Heart right ventricle (tissue), 16 donors: ENCODE measurements around the gene PSMA3. TPM values are rescaled to one million over a fixed set of nuclear protein-coding genes. Genes with fewer than 3 reads are reported as not detected.

Experiments
- ATAC-seq, 8 donors: fragments of 200-7000 bp; cut with Tn5 transposase; one replicate each; pipeline ENCODE4 v1.9.1; 2020; ENCODE audit warnings: mild to moderate bottlenecking in 8 of 8, moderate library complexity in 8 of 8, moderate number of reproducible peaks in 1 of 8
- DNase-seq, 2 donors: peaks; one replicate each; pipeline ENCODE4 v3.0.0-alpha.2; 2020
- H3K27ac ChIP-seq, 10 donors: fragments of 200-600 bp; sonication (generic) in 2 of 10; one replicate each; pipeline versions ENCODE4 v1.5.0 to v1.8.0; 2020 to 2022; ENCODE audit warnings: mild to moderate bottlenecking in 3 of 10
- H3K27me3 ChIP-seq, 7 donors: fragments of 200-600 bp; one replicate each; pipeline ENCODE4 v1.8.0; 2021 to 2022; ENCODE audit warnings: mild to moderate bottlenecking in 2 of 7
- H3K36me3 ChIP-seq, 9 donors: fragments of 200-600 bp; sonication (generic) in 1 of 9; one replicate each; pipeline versions ENCODE4 v1.5.0 to v1.8.0; 2020 to 2022; ENCODE audit warnings: mild to moderate bottlenecking in 2 of 9
- H3K4me1 ChIP-seq, 9 donors: fragments of 200-600 bp; sonication (generic) in 1 of 9; one replicate each; pipeline versions ENCODE4 v1.5.0 to v1.8.0; 2020 to 2022; ENCODE audit warnings: mild to moderate bottlenecking in 4 of 9
- H3K4me3 ChIP-seq, 10 donors: fragments of 200-600 bp; sonication (generic) in 2 of 10; one replicate each; pipeline versions ENCODE4 v1.5.0 to v1.8.0; 2020 to 2022; ENCODE audit warnings: mild to moderate bottlenecking in 7 of 10, moderate library complexity in 2 of 10
- H3K9me3 ChIP-seq, 11 donors: fragments of 200-600 bp in 10 of 11; sonication (generic) in 2 of 11; one replicate each; pipeline versions ENCODE4 v1.5.0 to v1.8.0; 2013 to 2022; ENCODE audit warnings: mild to moderate bottlenecking in 2 of 11, control low read depth in 1 of 11, moderate library complexity in 1 of 11
- CTCF ChIP-seq, 9 donors: fragments of 200-600 bp; sonication (generic) in 2 of 9; IDR thresholded peaks; one replicate each; pipeline versions ENCODE4 v1.5.0 to v1.8.0; 2021 to 2022; ENCODE audit warnings: antibody characterized with exemption in 9 of 9, mild to moderate bottlenecking in 5 of 9, moderate library complexity in 1 of 9
- WGBS, 2 donors: extraction: QIAGEN DNeasy Blood & Tissue Kit; methylation state at CpG; one replicate each; pipeline ENCODE4 v1.1.7; 2013; ENCODE audit warnings: inconsistent platforms in 1 of 2; 5-methylcytosine and 5-hydroxymethylcytosine counted together
- intact Hi-C, 10 donors: fragments of 100-400 bp; cut with DNase I; formaldehyde crosslinking; loops; one replicate each; pipeline versions ENCODE4 v1.11.1 to v1.14.2; 2022
- polyA plus RNA-seq, 2 donors: library from polyadenylated mRNA; stranded (reverse); fragments of 200-250 nt; gene quantifications; one replicate each; pipeline ENCODE4 v1.2.3, GENCODE V29; 2013
- total RNA-seq, 10 donors: library from RNA; stranded (reverse); fragmentation: NEBNext Ultra II Directional in 3 of 10; extraction: Animal tissue kit (Norgen Biotek cat#: 25700) in 3 of 10; gene quantifications; one replicate each; pipeline versions ENCODE4 v1.2.1 to v1.2.4, GENCODE V29; 2021 to 2023
- donor health status: Arrhythmogenic right ventricular cardiomyopathy.
- donor health status: ischemic (EF 13 %, LVEDD 7.1; RV severe dilation, severe dysfunction).
- donor health status: healthy with polysubstance abuse.
- donor health status: DM: no; HTN: yes; CAD: no.
- donor health status: DM: no; HTN: no; CAD: no.
- donor health status: ischemic (EF 25% LVEDD 6.9; RV normal size, moderate dysfunction).
- donor health status: ischemic (EF 25% LVEDD 5.7; RV mildly dilated, moderate dysfunction).
- donor health status: healthy.
- donor health status: DM: yes; HTN: yes; CAD: no.
- donor health status: Ischemic cardiomyopathy.
- donor health status: ischemic (EF 35%, LVEDD 5.7; RV mildly dilated, moderate dysfunction).
- donor health status: nonischemic (EF 11% LVEDD 7.7; RV severe dilation, severe dysfunction).
- donor health status: DM: yes; HTN: yes; CAD: no.
- donor health status: PGD.
- donor health status: ischemic (EF 29% LVEDD 5.4; RV normal size, mild dysfunction).
- donor health status: nonischemic (EF 23%, LVEDD 6.1; RV moderate dilation, normal function).

PSMA3 gene
- total and polyA plus RNA-seq, 12 donors, result 122 to 235 (median 156) TPM

GRCh38 chr14:58283730-58284129 is 39.1 kb downstream of the PSMA3 start:
- TF ChIP-seq CTCF (IDR thresholded peaks at IDR 0.05), result no peak
- no peaks in the 10 kb centered on the region for H3K27me3 ChIP-seq
- no peak overlapping the region for H3K4me3 ChIP-seq
- DNase-seq (no peak), ATAC-seq (no peak)
- H3K9me3 ChIP-seq, result no peaks in the 10 kb centered on the region
- intact Hi-C loops, result no loop called here
- peaks cover 0 to 86% (median 42%) of the 10 kb centered on the region in 9 donors for H3K36me3 ChIP-seq
- peaks cover 0 to 66% (median 46%) of the 10 kb centered on the region in 9 donors for H3K4me1 ChIP-seq
- peak overlapping the region in 2 of 10 donors; percentile 78 to 80 for H3K27ac ChIP-seq

- Histone ChIP-seq H3K27me3 (no peaks in the 10 kb centered on the region), H3K36me3 (peaks cover 0 to 86% (median 47%) of the 10 kb centered on the region in 9 donors), H3K9me3 (no peaks in the 10 kb centered on the region), H3K4me3 (no peak overlapping the region), H3K4me1 (peaks cover 0 to 73% (median 51%) of the 10 kb centered on the region in 9 donors), H3K27ac (no peak overlapping the region)
- intact Hi-C loops, result no loop called here
- ATAC-seq, result no peak
- WGBS, 2 donors, result 97% methylated on average over 4 of the region's 4 CpGs
- no peak for DNase-seq
- no peak for TF ChIP-seq CTCF (IDR thresholded peaks at IDR 0.05)
These were observed 40.5 kb downstream of the PSMA3 start for GRCh38 chr14:58285132-58285531.

- H3K4me1 ChIP-seq, result peaks cover 3 to 68% (median 43%) of the 10 kb centered on the region in 9 donors
- H3K27me3 ChIP-seq, result no peaks in the 10 kb centered on the region
- peaks cover 0 to 100% (median 63%) of the 10 kb centered on the region in 9 donors for H3K36me3 ChIP-seq
- no peak for TF ChIP-seq CTCF (IDR thresholded peaks at IDR 0.05)
- 66 to 81% methylated on average over 3 of the region's 3 CpGs for WGBS, 2 donors
- DNase-seq, result no peak
- ATAC-seq, result no peak
- no peaks in the 10 kb centered on the region for H3K9me3 ChIP-seq
- intact Hi-C loops, result no loop called here
- no peak overlapping the region for H3K4me3 ChIP-seq
- H3K27ac ChIP-seq, result no peak overlapping the region
These were observed 43.0 kb downstream of the PSMA3 start for GRCh38 chr14:58287607-58288042.

- Histone ChIP-seq H3K4me1 (peaks cover 2 to 66% (median 41%) of the 10 kb centered on the region in 9 donors), H3K4me3 (no peak overlapping the region), H3K36me3 (peaks cover 0 to 100% (median 60%) of the 10 kb centered on the region in 9 donors), H3K27me3 (no peaks in the 10 kb centered on the region), H3K9me3 (no peaks in the 10 kb centered on the region), H3K27ac (no peak overlapping the region)
- ATAC-seq, result no peak
- no peak for DNase-seq
- intact Hi-C loops, result no loop called here
- no peak for TF ChIP-seq CTCF (IDR thresholded peaks at IDR 0.05)
- 75% methylated on average over 3 of the region's 3 CpGs for whole genome bisulfite sequencing, 2 donors
These were observed 43.6 kb downstream of the PSMA3 start for GRCh38 chr14:58288106-58288792.
